IPS-18a (cell line): ENCODE measurements around the gene FATE1.
"Not testable (repeated sequence)": the region's sequence is repeated elsewhere in the genome, so short reads cannot be mapped to it uniquely, and the experiment has no call there.

Experiments used
- H3K27ac ChIP-seq: one replicate; pipeline ENCODE4 v1.5.1; 2013; ENCODE audit warnings: low read length
- H3K27me3 ChIP-seq: one replicate; pipeline ENCODE4 v1.6.1; 2013; ENCODE audit warnings: mild to moderate bottlenecking, low read length; ENCODE audit not compliant: control insufficient read depth, insufficient read depth
- H3K36me3 ChIP-seq: one replicate; pipeline ENCODE4 v1.6.1; 2013; ENCODE audit warnings: low read depth, low read length; ENCODE audit not compliant: control insufficient read depth
- H3K4me1 ChIP-seq: one replicate; pipeline ENCODE4 v1.6.1; 2013; ENCODE audit warnings: low read depth, low read length; ENCODE audit not compliant: control insufficient read depth
- H3K4me3 ChIP-seq: one replicate; pipeline ENCODE4 v1.5.1; 2013; ENCODE audit warnings: low read length
- H3K9ac ChIP-seq: one replicate; pipeline ENCODE4 v1.6.1; 2013; ENCODE audit warnings: mild to moderate bottlenecking, low read length, moderate library complexity
- H3K9me3 ChIP-seq: one replicate; pipeline ENCODE4 v1.6.1; 2013; ENCODE audit warnings: low read depth, low read length; ENCODE audit not compliant: control insufficient read depth

The FATE1 gene

GRCh38 chrX:151697082-151697481 is 18.8 kb upstream of the FATE1 start:
- not testable (repeated sequence) for H3K36me3 ChIP-seq, H3K4me3 ChIP-seq, H3K9me3 ChIP-seq, H3K4me1 ChIP-seq, H3K27ac ChIP-seq, H3K9ac ChIP-seq
- H3K27me3 ChIP-seq: peaks cover 20% of the 10 kb centered on the region

DNA sequence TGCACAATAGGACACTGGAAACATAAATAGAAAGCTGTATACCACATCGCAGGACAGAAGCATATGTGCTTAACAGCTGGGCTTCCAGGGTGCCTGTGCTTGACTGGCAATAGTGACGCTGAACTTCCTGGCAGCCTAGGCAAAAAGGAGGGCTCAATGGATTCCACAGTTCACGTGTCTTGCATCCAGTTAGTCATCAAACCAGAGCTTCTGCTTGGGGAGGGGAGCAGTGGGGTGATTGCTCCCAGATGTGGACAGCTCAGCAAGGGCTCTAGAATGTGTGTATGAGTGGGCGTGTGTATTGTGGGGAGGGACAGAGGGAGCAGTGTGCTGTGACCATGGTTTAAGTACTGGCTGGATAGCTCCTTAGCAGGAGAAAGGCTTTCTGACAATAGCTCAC is 18.3 kb upstream of the FATE1 start:
- Histone ChIP-seq H3K9me3 (no peaks in the 10 kb centered on the region), H3K4me1 (no peaks in the 10 kb centered on the region), H3K27ac (no peak overlapping the region), H3K9ac (no peak overlapping the region), H3K4me3 (no peak overlapping the region), H3K36me3 (no peaks in the 10 kb centered on the region), H3K27me3 (peaks cover 20% of the 10 kb centered on the region)

GRCh38 chrX:151698485-151698884 is 17.4 kb upstream of the FATE1 start:
- Histone ChIP-seq H3K9me3 (no peaks in the 10 kb centered on the region), H3K27ac (no peak overlapping the region), H3K27me3 (peaks cover 20% of the 10 kb centered on the region), H3K36me3 (no peaks in the 10 kb centered on the region), H3K4me1 (no peaks in the 10 kb centered on the region), H3K4me3 (no peak overlapping the region), H3K9ac (no peak overlapping the region)

DNA sequence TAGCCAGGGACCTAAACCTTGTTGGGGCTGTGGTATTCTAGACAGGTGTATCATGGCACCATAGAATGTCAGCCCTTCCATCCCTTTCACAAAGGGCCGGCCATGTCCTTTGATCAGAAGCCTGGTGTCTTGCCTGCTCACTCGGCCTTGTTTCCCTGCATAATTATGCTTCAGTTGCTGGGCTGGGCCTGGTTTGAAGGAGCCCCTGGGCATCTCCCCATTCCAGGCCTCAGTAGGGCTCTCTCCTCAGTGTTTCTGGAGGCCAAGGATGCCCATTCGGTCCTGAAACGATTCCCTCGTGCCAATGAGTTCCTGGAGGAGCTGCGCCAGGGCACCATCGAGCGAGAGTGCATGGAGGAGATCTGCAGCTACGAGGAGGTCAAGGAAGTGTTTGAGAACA is 16.1 kb upstream of the FATE1 start:
- peaks cover 11% of the 10 kb centered on the region for H3K27me3 ChIP-seq
- H3K27ac ChIP-seq: no peak overlapping the region
- no peaks in the 10 kb centered on the region for H3K9me3 ChIP-seq
- no peak overlapping the region for H3K9ac ChIP-seq
- H3K4me1 ChIP-seq: no peaks in the 10 kb centered on the region
- H3K4me3 ChIP-seq: no peak overlapping the region
- H3K36me3 ChIP-seq: no peaks in the 10 kb centered on the region

GRCh38 chrX:151700581-151700980 is 15.3 kb upstream of the FATE1 start:
- Histone ChIP-seq H3K9me3 (no peaks in the 10 kb centered on the region), H3K9ac (no peak overlapping the region), H3K27ac (no peak overlapping the region), H3K27me3 (peaks cover 9% of the 10 kb centered on the region), H3K4me3 (no peak overlapping the region), H3K36me3 (no peaks in the 10 kb centered on the region), H3K4me1 (no peaks in the 10 kb centered on the region)

DNA sequence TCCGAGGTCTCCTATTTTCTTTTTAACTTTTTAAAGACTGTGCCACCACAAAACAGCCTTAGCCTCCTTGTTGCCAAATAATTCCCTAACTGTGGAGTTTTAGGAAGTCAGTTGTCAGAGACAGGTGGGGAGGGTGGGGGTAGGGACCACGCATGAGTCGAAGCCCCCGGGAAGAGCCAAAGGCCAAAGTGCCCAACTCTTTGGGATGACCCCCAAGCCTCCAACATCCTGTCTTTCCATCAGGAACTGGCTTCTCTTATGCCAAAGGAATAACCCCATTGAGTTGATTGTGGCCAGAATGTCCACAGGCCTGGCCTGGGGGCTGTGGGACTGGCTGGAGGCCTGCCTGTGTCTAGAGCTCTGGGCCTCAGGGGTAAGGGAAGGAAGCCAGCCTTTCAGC is 14.8 kb upstream of the FATE1 start:
- Histone ChIP-seq H3K4me1 (no peaks in the 10 kb centered on the region), H3K4me3 (no peak overlapping the region), H3K9me3 (no peaks in the 10 kb centered on the region), H3K27me3 (peaks cover 4% of the 10 kb centered on the region), H3K9ac (no peak overlapping the region), H3K27ac (no peak overlapping the region), H3K36me3 (no peaks in the 10 kb centered on the region)

GRCh38 chrX:151701531-151701930 is 14.3 kb upstream of the FATE1 start:
- no peaks in the 10 kb centered on the region for H3K27me3 ChIP-seq
- H3K4me1 ChIP-seq: no peaks in the 10 kb centered on the region
- no peaks in the 10 kb centered on the region for H3K9me3 ChIP-seq
- H3K4me3 ChIP-seq: no peak overlapping the region
- H3K27ac ChIP-seq: no peak overlapping the region
- no peaks in the 10 kb centered on the region for H3K36me3 ChIP-seq
- H3K9ac ChIP-seq: no peak overlapping the region

GRCh38 chrX:151702026-151702714 is 13.7 kb upstream of the FATE1 start:
- no peaks in the 10 kb centered on the region for H3K27me3 ChIP-seq
- no peaks in the 10 kb centered on the region for H3K4me1 ChIP-seq
- H3K36me3 ChIP-seq: no peaks in the 10 kb centered on the region
- no peak overlapping the region for H3K4me3 ChIP-seq
- H3K27ac ChIP-seq: no peak overlapping the region
- H3K9ac ChIP-seq: no peak overlapping the region
- H3K9me3 ChIP-seq: no peaks in the 10 kb centered on the region

- no peaks in the 10 kb centered on the region for H3K9me3 ChIP-seq
- no peaks in the 10 kb centered on the region for H3K27me3 ChIP-seq
- H3K4me1 ChIP-seq: no peaks in the 10 kb centered on the region
- H3K9ac ChIP-seq: no peak overlapping the region
- H3K27ac ChIP-seq: no peak overlapping the region
- no peaks in the 10 kb centered on the region for H3K36me3 ChIP-seq
- no peak overlapping the region for H3K4me3 ChIP-seq
These were observed 13.0 kb upstream of the FATE1 start for GRCh38 chrX:151702741-151703340.

DNA sequence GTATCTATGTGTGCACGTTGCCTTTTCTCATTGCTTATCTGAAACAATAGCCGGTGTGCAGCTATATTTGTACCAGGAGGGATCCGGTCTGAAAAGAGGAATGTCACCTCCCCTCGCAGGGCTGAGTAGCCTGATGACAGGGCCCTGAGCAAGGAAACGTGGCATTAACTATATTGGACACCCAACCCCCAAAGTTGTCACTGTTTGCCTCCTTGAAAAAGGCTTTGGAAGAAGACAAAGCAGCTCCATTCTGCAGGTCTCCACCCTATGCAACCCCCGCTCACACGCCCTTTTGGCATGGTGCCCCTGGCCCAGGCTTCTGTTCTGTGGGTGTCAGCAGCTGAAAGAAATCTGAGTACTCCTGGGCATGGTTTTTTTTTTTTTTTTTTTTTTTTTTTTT is 12.3 kb upstream of the FATE1 start:
- Histone ChIP-seq H3K27me3 (no peaks in the 10 kb centered on the region), H3K36me3 (no peaks in the 10 kb centered on the region), H3K4me1 (no peaks in the 10 kb centered on the region), H3K9me3 (no peaks in the 10 kb centered on the region), H3K9ac (no peak overlapping the region), H3K4me3 (no peak overlapping the region), H3K27ac (no peak overlapping the region)

- H3K4me1 ChIP-seq: no peaks in the 10 kb centered on the region
- no peak overlapping the region for H3K9ac ChIP-seq
- no peak overlapping the region for H3K4me3 ChIP-seq
- no peaks in the 10 kb centered on the region for H3K36me3 ChIP-seq
- no peak overlapping the region for H3K27ac ChIP-seq
- H3K9me3 ChIP-seq: no peaks in the 10 kb centered on the region
- H3K27me3 ChIP-seq: no peaks in the 10 kb centered on the region
These were observed 11.7 kb upstream of the FATE1 start for GRCh38 chrX:151704041-151704663.

DNA sequence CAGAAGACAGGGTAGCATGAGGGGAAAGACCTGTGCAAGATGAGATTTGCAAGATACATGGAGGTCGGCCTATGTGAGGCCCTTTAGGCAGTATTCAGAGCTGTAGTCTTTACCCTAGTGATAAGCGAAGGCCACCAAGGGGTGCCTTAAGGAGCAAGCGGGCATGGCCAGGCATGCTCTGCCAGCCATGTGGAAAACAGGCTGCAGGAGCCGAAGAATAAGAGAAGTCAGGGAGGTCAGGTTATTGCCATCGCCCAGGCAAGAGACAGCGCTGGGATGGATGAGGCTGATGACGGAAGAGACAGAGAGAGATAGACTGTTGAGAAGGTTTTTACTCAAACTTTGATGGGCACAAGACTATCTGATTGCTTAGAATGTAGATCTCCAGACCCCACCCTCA is 7.0 kb upstream of the FATE1 start:
- no peak overlapping the region for H3K9ac ChIP-seq
- no peaks in the 10 kb centered on the region for H3K36me3 ChIP-seq
- no peaks in the 10 kb centered on the region for H3K27me3 ChIP-seq
- H3K9me3 ChIP-seq: peaks cover 3% of the 10 kb centered on the region
- no peaks in the 10 kb centered on the region for H3K4me1 ChIP-seq
- no peak overlapping the region for H3K27ac ChIP-seq
- no peak overlapping the region for H3K4me3 ChIP-seq
